ENCODE measurements around the gene HNF1A. TPM values are rescaled to one million over a fixed set of nuclear protein-coding genes. Genes with fewer than 3 reads are reported as not detected.

The HNF1A gene
- total and polyA plus RNA-seq, 2 donors (not counting 3 experiments of a cell fraction or from before 2014, with no cell fraction given), result not detected

DNA sequence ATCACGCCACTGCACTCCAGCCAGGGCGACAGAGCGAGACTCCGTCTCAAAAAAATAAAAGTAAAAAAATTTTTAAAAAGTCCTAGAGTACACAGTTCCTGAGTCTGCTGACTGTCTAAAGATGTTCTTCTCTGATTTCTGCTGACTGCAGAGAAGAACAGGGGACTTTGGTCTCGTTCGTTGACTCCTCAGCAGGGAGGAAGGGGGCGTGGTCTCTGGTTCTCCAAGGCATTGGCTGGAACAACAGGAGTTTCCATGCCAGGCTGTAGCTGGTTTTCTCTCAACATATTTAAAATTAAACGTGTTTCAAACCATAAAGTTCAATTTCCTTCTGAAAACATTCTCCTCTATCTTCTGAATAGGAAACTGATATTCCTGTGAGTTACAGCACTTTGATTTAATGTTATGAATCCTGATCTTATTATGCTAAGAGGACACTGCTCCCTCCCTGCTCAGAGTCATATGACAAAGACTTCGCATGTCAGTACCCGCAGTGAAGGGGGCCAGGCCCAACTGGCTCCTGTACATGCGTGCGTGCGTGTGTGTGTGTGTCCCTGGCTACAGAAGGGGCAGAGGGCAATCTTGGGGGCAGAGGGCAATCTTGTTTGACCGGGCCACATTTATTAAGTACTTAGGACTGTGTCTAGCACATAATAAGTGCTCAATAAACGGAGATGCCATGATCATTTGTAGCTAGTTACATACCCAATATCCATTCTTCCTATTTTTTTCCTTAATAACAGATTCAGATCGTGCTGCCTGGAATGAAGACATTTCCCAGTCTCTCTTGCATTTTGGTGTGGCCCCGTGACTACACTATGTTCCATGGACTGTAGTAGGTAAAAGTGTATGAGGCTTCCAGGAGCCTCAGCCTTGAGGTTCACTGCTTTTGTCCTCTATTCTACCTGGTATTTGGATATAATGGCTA lies 16.5 kb upstream of the HNF1A start:
- Histone ChIP-seq H4K20me1 (replicated peaks; ENCODE audit: control insufficient read depth, extremely low read depth, insufficient read depth, low read length) (no peaks in the 10 kb centered on the region), H3K4me1 (ENCODE audit: control insufficient read depth, extremely low read depth, insufficient read depth, low read length) (no peaks in the 10 kb centered on the region), H3K9me1 (replicated peaks; ENCODE audit: control insufficient read depth, extremely low read depth, insufficient read depth, low read length) (no peaks in the 10 kb centered on the region), H3K9ac (replicated peaks; ENCODE audit: extremely low read depth, insufficient read depth, low read length) (no peak overlapping the region), H3K27ac (ENCODE audit: insufficient read depth, low read depth, low read length) (no peak overlapping the region), H3K4me2 (ENCODE audit: insufficient read depth, low read length) (no peak overlapping the region), H3K36me3 (ENCODE audit: control insufficient read depth in 2 of 2, extremely low read depth in 1 of 2, insufficient read depth in 2 of 2, low read length in 2 of 2) (no peaks in the 10 kb centered on the region), H3K79me2 (ENCODE audit: control insufficient read depth, insufficient read depth, low read length) (no peaks in the 10 kb centered on the region), H3K27me3 (ENCODE audit: control insufficient read depth in 2 of 2, insufficient read depth in 2 of 2, low read length in 2 of 2) (no peaks in the 10 kb centered on the region), H3K9me3 (replicated peaks; ENCODE audit: control insufficient read depth, insufficient read depth, low read length) (no peaks in the 10 kb centered on the region), H3K4me3 (replicated peaks in 1 of 3; ENCODE audit: insufficient read depth in 1 of 3, low read depth in 1 of 3, low read length in 3 of 3) (no peak overlapping the region), H2AFZ (ENCODE audit: low read depth, low read length) (no peak overlapping the region)
- BruUV-seq (replicated peaks), result no TSS peak
- TF ChIP-seq JUN (IDR thresholded peaks at IDR 0.05; ENCODE audit: borderline replicate concordance, insufficient read depth, insufficient read length, low read depth), result no peak
- no peak for TF ChIP-seq CTCF (IDR thresholded peaks at IDR 0.05; ENCODE audit: extremely low read depth in 1 of 2, insufficient read depth in 1 of 2, low read depth in 1 of 2, low read length in 2 of 2)
- no peak for TF ChIP-seq FOS (IDR thresholded peaks at IDR 0.05; ENCODE audit: borderline replicate concordance, insufficient read depth, low read length)
- TF ChIP-seq, protein P1, sequence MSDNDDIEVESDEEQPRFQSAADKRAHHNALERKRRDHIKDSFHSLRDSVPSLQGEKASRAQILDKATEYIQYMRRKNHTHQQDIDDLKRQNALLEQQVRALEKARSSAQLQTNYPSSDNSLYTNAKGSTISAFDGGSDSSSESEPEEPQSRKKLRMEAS (IDR thresholded peaks at IDR 0.05; ENCODE audit: insufficient read depth, insufficient read length), result no peak
- no peak for TF ChIP-seq MYC (IDR thresholded peaks at IDR 0.05; ENCODE audit: low read depth, low read length)
- TF ChIP-seq GATA2 (IDR thresholded peaks at IDR 0.05; ENCODE audit: insufficient read depth, insufficient read length, low read depth, low read length), result no peak
- TF ChIP-seq POLR2AphosphoS5 (IDR thresholded peaks at IDR 0.05; ENCODE audit: insufficient read depth, low read depth, low read length), result no peak
- TF ChIP-seq POLR2A (IDR thresholded peaks at IDR 0.05; ENCODE audit: low read depth, low read length), result no peak
- TF ChIP-seq EZH2 (IDR thresholded peaks at IDR 0.05; ENCODE audit: borderline replicate concordance, low read depth, low read length, severe bottlenecking), result no peak
- POLR2A ChIA-PET, result no interaction called here
- FAIRE-seq (no peak), DNase-seq (ENCODE audit: low read depth, low spot score) (no peak)
- dilution Hi-C loops (cut with MboI; ENCODE audit: extremely low pct_ligation_motif_present, low sequenced_read_pairs) (no loop called here), intact Hi-C loops (cut with micrococcal nuclease) (loop anchor here (2.0 kb wide), 1 partner anchor 19 kb away; no protein-coding TSS in a partner anchor)
- CTCF ChIA-PET, result interaction anchor here (0.7 to 1.9 kb wide), 2 partner anchors 9 to 10 kb away, joined by 4 to 5 read pairs; no protein-coding TSS in a partner anchor

Measured in endothelial cell of umbilical vein (primary cell).